ENCODE results near the gene KLHL17.

GRCh38 chr1:981955-982558 lies 21.7 kb downstream of the KLHL17 start, which contains the start of gene PERM1:
- no peak for TF ChIP-seq PAX5 (IDR thresholded peaks at IDR 0.05; ENCODE audit: insufficient read depth, low read length, severe bottlenecking)
- no peak for TF ChIP-seq POLR2A (IDR thresholded peaks at IDR 0.05; ENCODE audit: low read depth, low read length)
- no peak for TF ChIP-seq POLR2AphosphoS5 (IDR thresholded peaks at IDR 0.05; ENCODE audit: low read depth, low read length)
